Measurements from ENCODE around the gene AFMID.
"Not testable (repeated sequence)": the region's sequence is repeated elsewhere in the genome, so short reads cannot be mapped to it uniquely, and the experiment has no call there.

Gene AFMID

GRCh38 chr17:78248051-78248914 is 61.1 kb downstream of the AFMID start:
- ATAC-seq (no peak), DNase-seq (ENCODE audit: low spot score in 2 of 2) (no peak)
- peaks cover 33% of the 10 kb centered on the region for H3K4me1 Mint-ChIP-seq
- H3K9me3 Mint-ChIP-seq, result no peaks in the 10 kb centered on the region
- no peak overlapping the region for H3K27ac Mint-ChIP-seq
- H3K4me3 Mint-ChIP-seq, result no peak overlapping the region
- no peaks in the 10 kb centered on the region for H3K36me3 Mint-ChIP-seq

GRCh38 chr17:78249074-78249817 is 62.1 kb downstream of the AFMID start:
- Mint-ChIP-seq H3K4me3 (no peak overlapping the region), H3K27ac (no peak overlapping the region)

GRCh38 chr17:78249818-78250806 is 63.0 kb downstream of the AFMID start:
- Mint-ChIP-seq H3K27ac (peak overlapping the region; percentile 34), H3K4me3 (no peak overlapping the region), H3K36me3 (no peaks in the 10 kb centered on the region), H3K9me3 (no peaks in the 10 kb centered on the region), H3K4me1 (peaks cover 43% of the 10 kb centered on the region)
- ATAC-seq, result no peak
- no peak for DNase-seq (ENCODE audit: low spot score in 2 of 2)

More at GRCh38 chr17:78249074-78249817, 62.1 kb downstream of the AFMID start:
- H3K4me1 Mint-ChIP-seq, result peaks cover 34% of the 10 kb centered on the region
- no peak for DNase-seq (ENCODE audit: low spot score in 2 of 2)
- H3K36me3 Mint-ChIP-seq, result no peaks in the 10 kb centered on the region
- H3K9me3 Mint-ChIP-seq, result no peaks in the 10 kb centered on the region
- ATAC-seq, result no peak

GRCh38 chr17:78250891-78251772 is 64.0 kb downstream of the AFMID start:
- H3K4me3 Mint-ChIP-seq, result peak overlapping the region; percentile 75

GRCh38 chr17:78251773-78252103 is 64.6 kb downstream of the AFMID start:
- Mint-ChIP-seq H3K36me3 (no peaks in the 10 kb centered on the region), H3K27ac (no peak overlapping the region), H3K4me1 (peaks cover 43% of the 10 kb centered on the region), H3K9me3 (no peaks in the 10 kb centered on the region), H3K4me3 (peak overlapping the region; percentile 75)
- ATAC-seq (no peak), DNase-seq (ENCODE audit: low spot score in 2 of 2) (no peak)

More at GRCh38 chr17:78250891-78251772, 64.0 kb downstream of the AFMID start:
- Mint-ChIP-seq H3K36me3 (no peaks in the 10 kb centered on the region), H3K9me3 (no peaks in the 10 kb centered on the region), H3K27ac (peak overlapping the region; percentile 34), H3K4me1 (peaks cover 43% of the 10 kb centered on the region)
- peak; percentile 85 to 91 for DNase-seq (ENCODE audit: low spot score in 2 of 2)
- peak; percentile 83 for ATAC-seq

- Mint-ChIP-seq H3K4me3 (peak overlapping the region; percentile 75), H3K9me3 (no peaks in the 10 kb centered on the region), H3K36me3 (no peaks in the 10 kb centered on the region), H3K27ac (peak overlapping the region; percentile 75), H3K4me1 (peaks cover 43% of the 10 kb centered on the region)
- no peak for DNase-seq (ENCODE audit: low spot score in 2 of 2)
- ATAC-seq, result peak; percentile 3
These were observed 65.0 kb downstream of the AFMID start for GRCh38 chr17:78252111-78252634.

GRCh38 chr17:78252701-78253635 is 65.8 kb downstream of the AFMID start:
- DNase-seq (ENCODE audit: low spot score in 2 of 2) (no peak), ATAC-seq (no peak)
- H3K36me3 Mint-ChIP-seq, result no peaks in the 10 kb centered on the region
- H3K4me1 Mint-ChIP-seq, result peaks cover 48% of the 10 kb centered on the region
- H3K9me3 Mint-ChIP-seq, result no peaks in the 10 kb centered on the region
- H3K27ac Mint-ChIP-seq, result peak overlapping the region; percentile 75
- H3K4me3 Mint-ChIP-seq, result peak overlapping the region; percentile 75

- not testable (repeated sequence) for DNase-seq (ENCODE audit: low spot score in 2 of 2); H3K9me3 Mint-ChIP-seq; H3K27ac Mint-ChIP-seq; ATAC-seq; H3K36me3 Mint-ChIP-seq
- Mint-ChIP-seq H3K4me1 (peaks cover 52% of the 10 kb centered on the region), H3K4me3 (peak overlapping the region; percentile 75)
These were observed 66.4 kb downstream of the AFMID start for GRCh38 chr17:78253636-78253945.

- Mint-ChIP-seq H3K27ac (peak overlapping the region; percentile 81), H3K36me3 (no peaks in the 10 kb centered on the region), H3K4me1 (peaks cover 52% of the 10 kb centered on the region), H3K9me3 (no peaks in the 10 kb centered on the region), H3K4me3 (peak overlapping the region; percentile 75)
- peak; percentile 71 to 88 for DNase-seq (ENCODE audit: low spot score in 2 of 2)
- peak; percentile 79 for ATAC-seq
These were observed 66.9 kb downstream of the AFMID start for GRCh38 chr17:78253946-78254672.

GRCh38 chr17:78255029-78255656 is 68.0 kb downstream of the AFMID start:
- Mint-ChIP-seq H3K4me1 (peaks cover 52% of the 10 kb centered on the region), H3K27ac (peak overlapping the region; percentile 81), H3K36me3 (no peaks in the 10 kb centered on the region), H3K9me3 (no peaks in the 10 kb centered on the region), H3K4me3 (peak overlapping the region; percentile 75)
- no peak for DNase-seq (ENCODE audit: low spot score in 2 of 2)
- no peak for ATAC-seq

- Mint-ChIP-seq H3K4me3 (no peak overlapping the region), H3K9me3 (no peaks in the 10 kb centered on the region), H3K36me3 (no peaks in the 10 kb centered on the region), H3K27ac (no peak overlapping the region), H3K4me1 (peaks cover 42% of the 10 kb centered on the region)
- ATAC-seq, result no peak
- DNase-seq (ENCODE audit: low spot score in 2 of 2), result no peak
These were observed 69.0 kb downstream of the AFMID start for GRCh38 chr17:78255953-78256706.
